ENCODE measurements around the gene RASAL2. TPM values are rescaled to one million over a fixed set of nuclear protein-coding genes. Genes with fewer than 3 reads are reported as not detected.

RASAL2 gene
- total RNA-seq, 1 donor from 2014 or later: 35.7 TPM

DNA sequence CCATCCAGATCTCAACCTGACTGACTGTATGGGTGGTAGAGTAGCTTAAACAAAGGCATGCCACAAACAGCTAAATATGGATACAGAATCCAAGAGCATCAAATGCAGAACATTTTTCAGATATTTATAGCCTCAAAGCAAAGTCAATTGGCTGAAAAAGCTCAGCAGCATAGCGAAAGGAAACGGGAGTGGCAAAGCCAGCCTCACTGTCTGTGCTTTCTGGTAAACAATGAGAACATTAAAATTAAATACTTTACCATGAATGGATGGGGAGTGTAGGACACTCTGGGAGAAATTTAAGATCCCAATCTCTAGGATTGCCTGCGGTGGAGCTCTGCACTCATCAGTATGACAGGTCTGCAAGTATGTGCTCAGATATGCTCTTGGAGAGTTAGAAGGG is 4.4 kb downstream of the RASAL2 start:
- Mint-ChIP-seq H3K36me3 (no peaks in the 10 kb centered on the region), H3K4me1 (peaks cover 56% of the 10 kb centered on the region), H3K27ac (peak overlapping the region; percentile 78), H3K9me3 (no peaks in the 10 kb centered on the region), H3K27me3 (ENCODE audit: low read depth) (no peaks in the 10 kb centered on the region), H3K4me3 (no peak overlapping the region)
- DNase-seq (ENCODE audit: low spot score in 2 of 2, unreplicated experiment in 2 of 2): no peak
- TF ChIP-seq, protein P1, sequence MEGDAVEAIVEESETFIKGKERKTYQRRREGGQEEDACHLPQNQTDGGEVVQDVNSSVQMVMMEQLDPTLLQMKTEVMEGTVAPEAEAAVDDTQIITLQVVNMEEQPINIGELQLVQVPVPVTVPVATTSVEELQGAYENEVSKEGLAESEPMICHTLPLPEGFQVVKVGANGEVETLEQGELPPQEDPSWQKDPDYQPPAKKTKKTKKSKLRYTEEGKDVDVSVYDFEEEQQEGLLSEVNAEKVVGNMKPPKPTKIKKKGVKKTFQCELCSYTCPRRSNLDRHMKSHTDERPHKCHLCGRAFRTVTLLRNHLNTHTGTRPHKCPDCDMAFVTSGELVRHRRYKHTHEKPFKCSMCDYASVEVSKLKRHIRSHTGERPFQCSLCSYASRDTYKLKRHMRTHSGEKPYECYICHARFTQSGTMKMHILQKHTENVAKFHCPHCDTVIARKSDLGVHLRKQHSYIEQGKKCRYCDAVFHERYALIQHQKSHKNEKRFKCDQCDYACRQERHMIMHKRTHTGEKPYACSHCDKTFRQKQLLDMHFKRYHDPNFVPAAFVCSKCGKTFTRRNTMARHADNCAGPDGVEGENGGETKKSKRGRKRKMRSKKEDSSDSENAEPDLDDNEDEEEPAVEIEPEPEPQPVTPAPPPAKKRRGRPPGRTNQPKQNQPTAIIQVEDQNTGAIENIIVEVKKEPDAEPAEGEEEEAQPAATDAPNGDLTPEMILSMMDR (IDR thresholded peaks at IDR 0.05; ENCODE audit: unreplicated experiment): no peak

DNA sequence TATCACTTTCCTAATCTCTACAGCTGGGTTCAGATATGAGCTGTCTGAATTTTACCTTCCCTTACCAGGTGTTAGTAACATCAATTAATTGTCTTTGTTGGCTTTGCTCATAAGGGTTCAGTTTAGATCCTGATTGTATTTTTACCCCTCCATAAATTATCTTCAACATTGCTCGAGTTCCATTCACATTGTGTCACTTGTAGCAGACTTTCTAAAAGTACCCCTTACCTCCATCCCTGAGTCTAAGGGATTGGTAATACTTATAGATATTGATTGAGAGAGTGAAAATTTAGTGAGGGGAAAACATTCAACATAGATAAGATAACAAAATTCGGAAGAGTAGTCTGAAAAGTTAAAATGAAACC is 7.3 kb downstream of the RASAL2 start:
- no peak overlapping the region for H3K4me3 Mint-ChIP-seq
- H3K27me3 Mint-ChIP-seq (ENCODE audit: low read depth): no peaks in the 10 kb centered on the region
- TF ChIP-seq, protein P1 (IDR thresholded peaks at IDR 0.05; ENCODE audit: unreplicated experiment): no peak
- peak overlapping the region; percentile 82 for H3K27ac Mint-ChIP-seq
- no peaks in the 10 kb centered on the region for H3K9me3 Mint-ChIP-seq
- no peak for DNase-seq (ENCODE audit: low spot score in 2 of 2, unreplicated experiment in 2 of 2)
- H3K4me1 Mint-ChIP-seq: peaks cover 41% of the 10 kb centered on the region
- no peaks in the 10 kb centered on the region for H3K36me3 Mint-ChIP-seq

DNA sequence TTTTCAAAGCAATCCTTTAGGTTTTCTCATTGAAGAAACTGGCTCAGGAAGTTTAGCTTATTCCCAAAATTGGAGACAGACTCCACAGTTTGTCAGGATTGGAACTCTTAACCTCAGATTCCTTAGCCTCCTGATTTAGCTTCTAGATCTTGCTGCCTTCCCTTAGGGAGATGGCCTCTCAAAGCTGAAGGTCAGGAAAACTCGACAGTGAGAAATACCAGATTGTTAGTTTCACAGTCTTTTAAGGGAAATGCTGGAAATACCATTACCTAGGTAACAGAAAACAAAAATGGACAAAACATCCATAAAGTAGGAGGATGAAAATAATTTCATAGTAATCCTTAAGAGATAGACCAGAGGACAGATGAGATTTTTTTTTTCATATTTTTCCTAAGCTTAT is 7.8 kb downstream of the RASAL2 start:
- DNase-seq (ENCODE audit: low spot score in 2 of 2, unreplicated experiment in 2 of 2): no peak
- Mint-ChIP-seq H3K4me3 (no peak overlapping the region), H3K36me3 (no peaks in the 10 kb centered on the region), H3K27ac (no peak overlapping the region), H3K27me3 (ENCODE audit: low read depth) (no peaks in the 10 kb centered on the region), H3K4me1 (peaks cover 37% of the 10 kb centered on the region), H3K9me3 (no peaks in the 10 kb centered on the region)
- TF ChIP-seq, protein P1 (IDR thresholded peaks at IDR 0.05; ENCODE audit: unreplicated experiment): no peak

DNA sequence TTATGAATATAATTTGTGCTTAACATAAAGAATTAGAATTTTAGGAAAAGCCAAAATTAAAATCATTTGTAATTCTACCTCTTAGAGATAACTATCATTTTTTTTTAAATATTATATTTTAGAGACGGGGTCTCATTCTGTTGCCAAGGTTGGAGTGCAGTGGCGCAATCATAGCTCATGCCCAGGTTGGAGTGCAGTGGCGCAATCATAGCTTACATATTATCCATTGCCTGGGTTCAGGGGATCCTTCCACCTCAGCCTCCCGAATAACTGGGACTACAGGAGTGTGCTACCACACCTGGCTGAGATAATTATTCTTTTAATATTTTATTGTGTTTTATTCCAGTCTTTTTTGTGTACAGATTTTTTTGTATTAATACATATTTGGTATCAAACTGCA is 8.3 kb downstream of the RASAL2 start:
- Mint-ChIP-seq H3K4me3 (no peak overlapping the region), H3K4me1 (peaks cover 32% of the 10 kb centered on the region), H3K27me3 (ENCODE audit: low read depth) (no peaks in the 10 kb centered on the region), H3K27ac (no peak overlapping the region), H3K36me3 (no peaks in the 10 kb centered on the region), H3K9me3 (no peaks in the 10 kb centered on the region)
- no peak for DNase-seq (ENCODE audit: low spot score in 2 of 2, unreplicated experiment in 2 of 2)
- TF ChIP-seq, protein P1 (IDR thresholded peaks at IDR 0.05; ENCODE audit: unreplicated experiment): no peak

DNA sequence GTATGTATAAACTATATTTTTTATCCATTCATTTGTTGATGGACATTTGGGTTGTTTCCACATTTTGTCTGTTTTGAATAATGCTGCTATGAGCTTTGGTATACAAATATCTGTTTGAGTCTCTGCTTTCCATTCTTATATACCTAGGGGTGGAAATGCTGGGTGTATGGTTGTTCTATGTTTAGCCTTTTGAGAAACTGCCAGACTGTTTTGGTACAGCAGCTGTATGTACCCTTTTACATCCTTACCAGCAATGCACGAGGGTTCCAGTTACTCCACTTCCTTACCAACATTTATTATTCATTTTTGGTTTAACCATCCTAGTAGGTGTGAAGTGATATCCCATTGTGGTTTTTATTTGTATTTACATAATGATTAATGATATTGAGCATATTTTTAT is 13.9 kb downstream of the RASAL2 start:
- no peak overlapping the region for H3K27ac Mint-ChIP-seq
- DNase-seq (ENCODE audit: low spot score in 2 of 2, unreplicated experiment in 2 of 2): no peak
- peaks cover 4% of the 10 kb centered on the region for H3K4me1 Mint-ChIP-seq
- H3K9me3 Mint-ChIP-seq: no peaks in the 10 kb centered on the region
- no peaks in the 10 kb centered on the region for H3K27me3 Mint-ChIP-seq (ENCODE audit: low read depth)
- H3K36me3 Mint-ChIP-seq: peaks cover 2% of the 10 kb centered on the region
- H3K4me3 Mint-ChIP-seq: no peak overlapping the region
- TF ChIP-seq, protein P1 (IDR thresholded peaks at IDR 0.05; ENCODE audit: unreplicated experiment): no peak

All from mesothelial cell of epicardium (in vitro differentiated cells).